ENCODE measurements around the gene RYR3. TPM values are rescaled to one million over a fixed set of nuclear protein-coding genes. Genes with fewer than 3 reads are reported as not detected.

Gene RYR3
- total and polyA plus RNA-seq, 2 of the 13 experiments (the other 11 are each of a cell fraction or from before 2014, with no cell fraction given) = not detected

DNA sequence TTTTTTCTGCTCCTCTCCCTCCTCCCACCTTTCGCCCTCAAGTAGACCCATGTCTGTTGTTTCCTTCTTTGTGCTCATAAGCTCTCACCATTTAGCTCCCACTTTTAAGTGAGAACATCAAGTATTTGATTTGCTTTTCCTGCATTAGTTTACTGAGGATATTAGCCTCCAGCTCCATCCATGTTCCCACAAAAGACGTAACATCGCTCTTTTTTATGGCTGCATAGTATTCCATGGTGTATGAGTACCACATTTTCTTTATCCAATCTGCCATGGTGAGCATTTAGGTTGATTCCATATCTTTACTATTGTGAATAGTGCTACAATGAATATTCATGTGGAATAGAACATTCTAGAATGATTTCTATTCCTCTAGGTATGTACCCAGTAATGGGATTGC lies 178.6 kb downstream of the RYR3 start:
- no peak overlapping the region for H3K4me3 ChIP-seq (replicated peaks in 1 of 3; ENCODE audit: insufficient read depth in 1 of 3, low read depth in 2 of 3, low read length in 3 of 3)
- intact Hi-C loops (cut with micrococcal nuclease; ENCODE audit: unreplicated experiment) (no loop called here), in situ Hi-C loops (cut with HindIII; ENCODE audit: extremely low pct_ligation_motif_present, low pct_unique_long_range_greater_than_20kb) (no loop called here)
- ChIA-PET POLR2A (no interaction called here), CTCF (ENCODE audit: low intra/inter-chr PET ratio, low total read pairs) (no interaction called here)
- H3K27ac ChIP-seq (ENCODE audit: extremely low read length, insufficient read depth, low read length) = no peak overlapping the region
- H4K20me1 ChIP-seq (ENCODE audit: insufficient read depth, low read length) = no peaks in the 10 kb centered on the region
- no peaks in the 10 kb centered on the region for H3K36me3 ChIP-seq (replicated peaks in 1 of 2; ENCODE audit: control insufficient read depth in 1 of 2, insufficient read depth in 2 of 2, low read length in 2 of 2)
- TF ChIP-seq FIP1L1 (IDR thresholded peaks at IDR 0.05; ENCODE audit: borderline replicate concordance, insufficient read depth, low read depth, low read length) = no peak
- no peak for TF ChIP-seq ZNF468 (CRISPR knock-in tag; IDR thresholded peaks at IDR 0.05)
- TF ChIP-seq ZNF619 (CRISPR knock-in tag; IDR thresholded peaks at IDR 0.05) = no peak
- TF ChIP-seq MAF1 (CRISPR knock-in tag; IDR thresholded peaks at IDR 0.05; ENCODE audit: borderline replicate concordance) = no peak
- TF ChIP-seq ZFX (CRISPR knock-in tag; IDR thresholded peaks at IDR 0.05; ENCODE audit: low read depth) = no peak
- no peak for TF ChIP-seq MTA1 (CRISPR knock-in tag; IDR thresholded peaks at IDR 0.05; ENCODE audit: borderline replicate concordance)
- TF ChIP-seq, protein P1, sequence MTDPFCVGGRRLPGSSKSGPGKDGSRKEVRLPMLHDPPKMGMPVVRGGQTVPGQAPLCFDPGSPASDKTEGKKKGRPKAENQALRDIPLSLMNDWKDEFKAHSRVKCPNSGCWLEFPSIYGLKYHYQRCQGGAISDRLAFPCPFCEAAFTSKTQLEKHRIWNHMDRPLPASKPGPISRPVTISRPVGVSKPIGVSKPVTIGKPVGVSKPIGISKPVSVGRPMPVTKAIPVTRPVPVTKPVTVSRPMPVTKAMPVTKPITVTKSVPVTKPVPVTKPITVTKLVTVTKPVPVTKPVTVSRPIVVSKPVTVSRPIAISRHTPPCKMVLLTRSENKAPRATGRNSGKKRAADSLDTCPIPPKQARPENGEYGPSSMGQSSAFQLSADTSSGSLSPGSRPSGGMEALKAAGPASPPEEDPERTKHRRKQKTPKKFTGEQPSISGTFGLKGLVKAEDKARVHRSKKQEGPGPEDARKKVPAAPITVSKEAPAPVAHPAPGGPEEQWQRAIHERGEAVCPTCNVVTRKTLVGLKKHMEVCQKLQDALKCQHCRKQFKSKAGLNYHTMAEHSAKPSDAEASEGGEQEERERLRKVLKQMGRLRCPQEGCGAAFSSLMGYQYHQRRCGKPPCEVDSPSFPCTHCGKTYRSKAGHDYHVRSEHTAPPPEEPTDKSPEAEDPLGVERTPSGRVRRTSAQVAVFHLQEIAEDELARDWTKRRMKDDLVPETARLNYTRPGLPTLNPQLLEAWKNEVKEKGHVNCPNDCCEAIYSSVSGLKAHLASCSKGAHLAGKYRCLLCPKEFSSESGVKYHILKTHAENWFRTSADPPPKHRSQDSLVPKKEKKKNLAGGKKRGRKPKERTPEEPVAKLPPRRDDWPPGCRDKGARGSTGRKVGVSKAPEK (CRISPR knock-in tag; IDR thresholded peaks at IDR 0.05; ENCODE audit: borderline replicate concordance) = no peak
- TF ChIP-seq ZNF703 (CRISPR knock-in tag; IDR thresholded peaks at IDR 0.05; ENCODE audit: borderline replicate concordance) = no peak
- no peak for TF ChIP-seq ZNF75D (CRISPR knock-in tag; IDR thresholded peaks at IDR 0.05; ENCODE audit: borderline replicate concordance)
- no peak for TF ChIP-seq ZBTB21 (CRISPR knock-in tag; IDR thresholded peaks at IDR 0.05)
- no peak for TF ChIP-seq SMARCC2 (IDR thresholded peaks at IDR 0.05)
- no peak for TF ChIP-seq E2F5 (CRISPR knock-in tag; conservative IDR thresholded peaks at IDR 0.05)
- TF ChIP-seq ZFP36L1 (CRISPR knock-in tag; IDR thresholded peaks at IDR 0.05) = no peak
- TF ChIP-seq ZNF432 (CRISPR knock-in tag; IDR thresholded peaks at IDR 0.05; ENCODE audit: borderline replicate concordance) = no peak
- no peak for TF ChIP-seq SNAPC2 (CRISPR knock-in tag; IDR thresholded peaks at IDR 0.05)
- no peak overlapping the region for H2AFZ ChIP-seq (ENCODE audit: low read length)
- no peak overlapping the region for H3K9ac ChIP-seq (ENCODE audit: insufficient read depth, low read depth, low read length)
- no peak for ATAC-seq
- no peaks in the 10 kb centered on the region for H3K4me1 ChIP-seq (ENCODE audit: insufficient read depth, low read length)
- BruUV-seq (replicated peaks) = no TSS peak
- H3K9me3 ChIP-seq (ENCODE audit: low read length) = peaks cover 4% of the 10 kb centered on the region; the same call in 1 of the 2 replicates
- no peaks in the 10 kb centered on the region for H3K79me2 ChIP-seq (ENCODE audit: insufficient read depth, low read length)
- 27% methylated on average over 3 of the region's 3 CpGs for WGBS (ENCODE audit: low lambda C conversion rate)
- no peak overlapping the region for H3K4me2 ChIP-seq (ENCODE audit: low read depth, low read length)
- H3K27me3 ChIP-seq (ENCODE audit: control insufficient read depth in 1 of 2, insufficient read depth in 2 of 2, low read length in 2 of 2) = no peaks in the 10 kb centered on the region
- FAIRE-seq = no peak
- no peak for DNase-seq (ENCODE audit: low spot score)

All from HepG2 (cell line).